HG03135 (cell line): Measurements from ENCODE around the gene TXNDC11.
"Not testable (repeated sequence)": the region's sequence is repeated elsewhere in the genome, so short reads cannot be mapped to it uniquely, and the experiment has no call there.

ENCODE experiments used
- ATAC-seq: cut with Tn5 transposase; IDR thresholded peaks from one replicate; pipeline ENCODE4 v1.9.1; 2021; ENCODE audit warnings: mild to moderate bottlenecking, moderate library complexity; ENCODE audit not compliant: unreplicated experiment

The TXNDC11 gene

GRCh38 chr16:11742536-11743307, at the start of gene TXNDC11:
TXNDC11 (minus strand) TSS chr16:11742857; CDS start chr16:11742730, 127 bp downstream.
- peak; percentile 90 for ATAC-seq

GRCh38 chr16:11791144-11791828, 48.6 kb upstream of the TXNDC11 start:
- ATAC-seq: no peak

- ATAC-seq: no peak
Observed at GRCh38 chr16:11788914-11789313, 46.3 kb upstream of the TXNDC11 start.

GRCh38 chr16:11784980-11785599, 42.4 kb upstream of the TXNDC11 start:
- not testable (repeated sequence) for ATAC-seq

GRCh38 chr16:11784381-11784780, 41.7 kb upstream of the TXNDC11 start:
- ATAC-seq: not testable (repeated sequence)

GRCh38 chr16:11784038-11784369, 41.3 kb upstream of the TXNDC11 start:
- no peak for ATAC-seq

GRCh38 chr16:11783319-11784037, 40.8 kb upstream of the TXNDC11 start:
- ATAC-seq: peak; percentile 37

GRCh38 chr16:11781773-11782172, 39.1 kb upstream of the TXNDC11 start:
- ATAC-seq: no peak

GRCh38 chr16:11780991-11781680, 38.5 kb upstream of the TXNDC11 start:
- ATAC-seq: no peak

GRCh38 chr16:11779074-11779473, 36.4 kb upstream of the TXNDC11 start:
- no peak for ATAC-seq

GRCh38 chr16:11774065-11774626, 31.5 kb upstream of the TXNDC11 start:
- no peak for ATAC-seq

GRCh38 chr16:11768849-11769248, 26.2 kb upstream of the TXNDC11 start:
- ATAC-seq: no peak

- no peak for ATAC-seq
Observed at GRCh38 chr16:11762431-11762830, 19.8 kb upstream of the TXNDC11 start.

- ATAC-seq: no peak
Observed at GRCh38 chr16:11759997-11760396, 17.3 kb upstream of the TXNDC11 start.

GRCh38 chr16:11759163-11759834, 16.6 kb upstream of the TXNDC11 start:
- no peak for ATAC-seq

- no peak for ATAC-seq
Observed at GRCh38 chr16:11757671-11758545, 15.3 kb upstream of the TXNDC11 start.

GRCh38 chr16:11756248-11756647, 13.6 kb upstream of the TXNDC11 start:
- no peak for ATAC-seq

- no peak for ATAC-seq
Observed at GRCh38 chr16:11755022-11755760, 12.5 kb upstream of the TXNDC11 start.
